IMR-90 (cell line): ENCODE results near the gene ITGAE. TPM values are rescaled to one million over a fixed set of nuclear protein-coding genes. Genes with fewer than 3 reads are reported as not detected.

ENCODE experiments used
- ATAC-seq: fragments of 200-7000 bp; cut with Tn5 transposase; 2 replicates; pipeline ENCODE4 v1.9.1; 2020; ENCODE audit warnings: low read depth, mild to moderate bottlenecking, moderate library complexity
- BruUV-seq: library from RNA; stranded (reverse); fragments of 400-500 nt; replicated peaks from 2 replicates; lab custom pipeline; 2021; lab: Mats Ljungman, UMichigan
- CTCF ChIA-PET: fragments of 300-600 bp; formaldehyde crosslinking; extraction: SDS; loops from one replicate; lab custom pipeline; 2021; ENCODE audit warnings: antibody characterized with exemption; lab: Yijun Ruan, JAX
- POLR2A ChIA-PET: fragments of 300-600 bp; sonication (Branson Sonifier 250); formaldehyde crosslinking; loops from one replicate; lab custom pipeline; 2022; ENCODE audit warnings: antibody characterized with exemption; ENCODE audit not compliant: unreplicated experiment; lab: Charles Lee
- DNase-seq: peaks from one replicate; pipeline ENCODE4 v3.0.0; 2013
- H2AFZ ChIP-seq: replicated peaks from 2 replicates; pipeline ENCODE3; 2013; ENCODE audit warnings: low read length, mild to moderate bottlenecking; ENCODE audit not compliant: poor library complexity
- H2AK5ac ChIP-seq: 2 replicates; pipeline ENCODE4 v1.6.1; 2013; ENCODE audit warnings: low read depth, low read length, inconsistent platforms
- H2AK9ac ChIP-seq: replicated peaks from 2 replicates; pipeline ENCODE3; 2013; ENCODE audit warnings: mild to moderate bottlenecking, low read depth, low read length, moderate library complexity; ENCODE audit not compliant: poor library complexity
- H2BK120ac ChIP-seq: 2 replicates; pipeline ENCODE4 v1.6.1; 2013; ENCODE audit warnings: low read depth, low read length, inconsistent platforms
- H2BK15ac ChIP-seq: 3 replicates; pipeline ENCODE4 v1.6.1; 2013; ENCODE audit warnings: low read depth, low read length, inconsistent platforms
- H2BK20ac ChIP-seq: 2 replicates; pipeline ENCODE4 v1.6.1; 2013; ENCODE audit warnings: low read depth, mild to moderate bottlenecking, inconsistent platforms, low read length, moderate library complexity
- H2BK5ac ChIP-seq: 2 replicates; pipeline ENCODE4 v1.6.1; 2013; ENCODE audit warnings: mild to moderate bottlenecking, low read depth, low read length, inconsistent platforms; ENCODE audit not compliant: poor library complexity, severe bottlenecking
- H3K14ac ChIP-seq: replicated peaks from 2 replicates; pipeline ENCODE4 v1.6.1; 2013; ENCODE audit warnings: low read depth, low read length, inconsistent platforms
- H3K18ac ChIP-seq: 2 replicates; pipeline ENCODE4 v1.6.1; 2013; ENCODE audit warnings: low read depth, low read length, control low read depth
- H3K23ac ChIP-seq: 2 replicates; pipeline ENCODE4 v1.6.1; 2013; ENCODE audit warnings: low read depth, low read length, inconsistent platforms
- H3K27ac ChIP-seq: 2 replicates; pipeline ENCODE4 v1.5.1; 2013; ENCODE audit warnings: mild to moderate bottlenecking, control low read depth, low read length; ENCODE audit not compliant: insufficient read depth
- H3K27me3 ChIP-seq: 2 replicates; pipeline ENCODE4 v1.6.1; 2013; ENCODE audit warnings: low read length; ENCODE audit not compliant: control insufficient read depth, insufficient read depth
- H3K36me3 ChIP-seq: 2 replicates; pipeline ENCODE4 v1.6.1; 2013; ENCODE audit warnings: low read length, mixed read lengths; ENCODE audit not compliant: control insufficient read depth, insufficient read depth
- H3K4ac ChIP-seq: 2 replicates; pipeline ENCODE4 v1.6.1; 2013; ENCODE audit warnings: low read depth, low read length, inconsistent platforms
- H3K4me1 ChIP-seq: 2 replicates; pipeline ENCODE4 v1.6.1; 2013; ENCODE audit warnings: low read length, mixed read lengths; ENCODE audit not compliant: control insufficient read depth, insufficient read depth
- H3K4me2 ChIP-seq: 2 replicates; pipeline ENCODE4 v1.6.1; 2013; ENCODE audit warnings: low read depth, mild to moderate bottlenecking, control low read depth, low read length, moderate library complexity
- H3K4me3 ChIP-seq: 2 replicates; pipeline ENCODE4 v1.5.1; 2013; ENCODE audit warnings: low read depth, mild to moderate bottlenecking, control low read depth, low read length, moderate library complexity; ENCODE audit not compliant: insufficient read depth
- H3K56ac ChIP-seq: 2 replicates; pipeline ENCODE4 v1.6.1; 2013; ENCODE audit warnings: low read length, inconsistent platforms; ENCODE audit not compliant: insufficient read depth; ENCODE audit errors: extremely low read depth
- H3K79me1 ChIP-seq, 2 experiments: 2 replicates each; pipeline ENCODE4 v1.6.1; 2013; ENCODE audit warnings: low read length in 2 of 2, inconsistent platforms in 1 of 2, low read depth in 1 of 2
- H3K9ac ChIP-seq: 2 replicates; pipeline ENCODE4 v1.6.1; 2013; ENCODE audit warnings: low read depth, low read length, control low read depth
- H3K9me1 ChIP-seq: 2 replicates; pipeline ENCODE4 v1.6.1; 2013; ENCODE audit warnings: low read length, inconsistent platforms; ENCODE audit not compliant: insufficient read depth
- H3K9me3 ChIP-seq: 2 replicates; pipeline ENCODE4 v1.6.1; 2013; ENCODE audit warnings: low read length; ENCODE audit not compliant: control insufficient read depth, insufficient read depth
- H4K20me1 ChIP-seq: 2 replicates; pipeline ENCODE4 v1.6.1; 2013; ENCODE audit warnings: low read length, inconsistent platforms; ENCODE audit not compliant: insufficient read depth
- H4K5ac ChIP-seq: 2 replicates; pipeline ENCODE4 v1.6.1; 2013; ENCODE audit warnings: mild to moderate bottlenecking, low read depth, low read length, control low read depth
- H4K8ac ChIP-seq, 2 experiments: 2 replicates each; pipeline ENCODE4 v1.6.1; 2013; ENCODE audit warnings: low read depth in 2 of 2, low read length in 2 of 2, control low read depth in 1 of 2, inconsistent platforms in 1 of 2
- H4K91ac ChIP-seq: 2 replicates; pipeline ENCODE4 v1.6.1; 2013; ENCODE audit warnings: low read depth, low read length, inconsistent platforms; ENCODE audit not compliant: insufficient read depth
- BHLHE40 ChIP-seq: fragments of 150-350 bp; IDR thresholded peaks from 2 replicates; pipeline ENCODE4 v1.6.1; 2016; ENCODE audit warnings: mild to moderate bottlenecking, low read depth, low read length
- CEBPB ChIP-seq: IDR thresholded peaks from 2 replicates; pipeline ENCODE4 v1.6.1; 2012; ENCODE audit warnings: low read depth, low read length, improper control_type of control experiment
- CHD1 ChIP-seq: IDR thresholded peaks from 2 replicates; pipeline ENCODE4 v1.6.1; 2012; ENCODE audit warnings: low read depth, low read length, improper control_type of control experiment
- FOS ChIP-seq: fragments of 150-350 bp; IDR thresholded peaks from 2 replicates; pipeline ENCODE4 v1.6.1; 2016; ENCODE audit warnings: low read depth, low read length
- MAFK ChIP-seq: IDR thresholded peaks from 2 replicates; pipeline ENCODE4 v1.6.1; 2012; ENCODE audit warnings: low read depth, low read length, improper control_type of control experiment
- MAZ ChIP-seq: IDR thresholded peaks from 2 replicates; pipeline ENCODE4 v1.6.1; 2012; ENCODE audit warnings: low read depth, mild to moderate bottlenecking, low read length, improper control_type of control experiment, moderate library complexity, borderline replicate concordance
- MXI1 ChIP-seq: IDR thresholded peaks from 2 replicates; pipeline ENCODE4 v1.6.1; 2012; ENCODE audit warnings: low read depth, mild to moderate bottlenecking, low read length, moderate library complexity, borderline replicate concordance
- NFE2L2 ChIP-seq: fragments of 150-350 bp; IDR thresholded peaks from 2 replicates; pipeline ENCODE4 v1.6.1; 2016; ENCODE audit warnings: low read depth, mild to moderate bottlenecking, low read length
- POLR2A ChIP-seq: IDR thresholded peaks from 2 replicates; pipeline ENCODE4 v1.6.1; 2012; ENCODE audit warnings: mild to moderate bottlenecking, low read depth, low read length
- RAD21 ChIP-seq: IDR thresholded peaks from 2 replicates; pipeline ENCODE4 v1.6.1; 2012; ENCODE audit warnings: low read length, improper control_type of control experiment
- RCOR1 ChIP-seq: IDR thresholded peaks from 2 replicates; pipeline ENCODE4 v1.6.1; 2012; ENCODE audit warnings: mild to moderate bottlenecking, low read length, improper control_type of control experiment; ENCODE audit not compliant: insufficient replicate concordance
- RFX5 ChIP-seq: IDR thresholded peaks from 2 replicates; pipeline ENCODE4 v1.8.0; 2012; ENCODE audit warnings: low read depth, mild to moderate bottlenecking, low read length, moderate library complexity
- SMC3 ChIP-seq: fragments of 150-350 bp; IDR thresholded peaks from 2 replicates; pipeline ENCODE4 v1.6.1; 2016; ENCODE audit warnings: low read depth, mild to moderate bottlenecking, antibody characterized with exemption, low read length, moderate library complexity
- WGBS, 2 experiments: methylation state at CpG; one replicate each; pipeline versions ENCODE4 v1.1.5 to v1.1.7; 2013; ENCODE audit warnings: missing lambda C conversion rate in 2 of 2; ENCODE audit not compliant: insufficient read length in 1 of 2; ENCODE audit errors: extremely low coverage in 2 of 2; 5-methylcytosine and 5-hydroxymethylcytosine counted together
- dilution Hi-C: fragments of 300-500 bp; cut with HindIII; formaldehyde crosslinking; loops from one replicate; pipeline ENCODE4 v1.14.3; 2018; ENCODE audit warnings: low sequenced_read_pairs; ENCODE audit not compliant: unreplicated experiment
- in situ Hi-C: fragments of 300-500 bp; cut with MboI; formaldehyde crosslinking; loops from 3 replicates; pipeline ENCODE4 v1.14.3; 2019; ENCODE audit warnings: low sequenced_read_pairs, inconsistent platforms, mixed read lengths
- intact Hi-C: fragments of 100-400 bp; cut with micrococcal nuclease; formaldehyde crosslinking; loops from 2 replicates; pipeline ENCODE4 v1.10.0; 2022
- polyA plus RNA-seq, 3 experiments: library from polyadenylated mRNA; depleted of rRNA; stranded (reverse); fragments of >200 nt; gene quantifications; 2 replicates each; pipeline ENCODE4 v1.2.3, GENCODE V29; 2012; ENCODE audit warnings: low replicate concordance in 1 of 3
- total RNA-seq: library from RNA; depleted of rRNA; stranded (reverse); fragments of >200 nt; gene quantifications from 2 replicates; pipeline ENCODE4 v1.2.3, GENCODE V29; 2012
- TF ChIP-seq, protein P1 (sequence below): conservative IDR thresholded peaks from 2 replicates; pipeline ENCODE4 v1.5.1; 2012; ENCODE audit warnings: mild to moderate bottlenecking, low read depth, low read length, improper control_type of control experiment
- TF ChIP-seq, protein P2 (sequence below): fragments of 150-350 bp; IDR thresholded peaks from 2 replicates; pipeline ENCODE4 v1.6.1; 2017; ENCODE audit warnings: mild to moderate bottlenecking, antibody characterized with exemption, low read length, low read depth
- TF ChIP-seq, protein P3 (sequence below): fragments of 150-350 bp; IDR thresholded peaks from 2 replicates; pipeline ENCODE4 v1.6.1; 2016; ENCODE audit warnings: low read depth, mild to moderate bottlenecking, low read length, moderate library complexity, borderline replicate concordance

The ITGAE gene
- total and polyA plus RNA-seq, 2 of the 4 experiments (the other 2 are of a cell fraction): 54.1 to 60.8 TPM

DNA sequence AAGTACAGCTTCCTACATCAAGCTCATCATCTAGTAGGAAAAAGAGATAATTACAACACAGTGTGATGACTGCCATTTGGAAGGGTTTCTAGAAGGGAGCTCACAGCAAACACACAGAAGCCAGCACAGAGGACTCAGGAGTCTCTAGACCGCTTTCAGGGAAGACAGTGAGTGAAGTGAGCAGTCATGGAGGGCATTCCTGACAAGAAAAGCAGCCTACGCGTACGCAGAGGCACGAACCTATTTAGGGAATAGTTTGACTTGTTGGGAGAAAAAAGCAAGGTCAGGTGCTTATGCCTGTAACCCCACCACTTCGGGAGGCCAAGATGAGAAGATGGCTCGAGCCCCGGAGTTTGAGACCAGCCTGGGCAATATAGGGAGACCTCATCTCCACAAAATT, 85.7 kb downstream of the ITGAE start:
- dilution Hi-C loops: no loop called here
- Histone ChIP-seq H3K56ac (no peak overlapping the region), H3K27ac (no peak overlapping the region), H2BK5ac (no peak overlapping the region), H3K23ac (no peak overlapping the region), H2AK5ac (no peak overlapping the region), H2BK120ac (no peak overlapping the region), H3K4ac (no peak overlapping the region), H3K14ac (no peak overlapping the region), H4K20me1 (peaks cover 12% of the 10 kb centered on the region), H4K91ac (no peak overlapping the region), H3K9me3 (no peaks in the 10 kb centered on the region), H3K9me1 (peaks cover 4% of the 10 kb centered on the region), H2AK9ac (no peak overlapping the region), H3K4me3 (no peak overlapping the region), H3K4me1 (peaks cover 12% of the 10 kb centered on the region), H2AFZ (no peak overlapping the region), H3K36me3 (peaks cover 40% of the 10 kb centered on the region), H2BK15ac (no peak overlapping the region), H4K8ac (no peak overlapping the region), H4K5ac (no peak overlapping the region), H3K27me3 (no peaks in the 10 kb centered on the region), H3K4me2 (no peak overlapping the region), H3K18ac (no peak overlapping the region), H3K9ac (no peak overlapping the region), H2BK20ac (no peak overlapping the region), H3K79me1 (peaks cover 9 to 22% of the 10 kb centered on the region in 2 experiments; a peak in 3 of 4 replicates)
- BruUV-seq: no TSS peak
- POLR2A ChIA-PET: no interaction called here
- in situ Hi-C loops: no loop called here
- no peak for DNase-seq
- TF ChIP-seq SMC3: no peak
- TF ChIP-seq MAFK: no peak
- no peak for TF ChIP-seq RAD21
- TF ChIP-seq, protein P1, sequence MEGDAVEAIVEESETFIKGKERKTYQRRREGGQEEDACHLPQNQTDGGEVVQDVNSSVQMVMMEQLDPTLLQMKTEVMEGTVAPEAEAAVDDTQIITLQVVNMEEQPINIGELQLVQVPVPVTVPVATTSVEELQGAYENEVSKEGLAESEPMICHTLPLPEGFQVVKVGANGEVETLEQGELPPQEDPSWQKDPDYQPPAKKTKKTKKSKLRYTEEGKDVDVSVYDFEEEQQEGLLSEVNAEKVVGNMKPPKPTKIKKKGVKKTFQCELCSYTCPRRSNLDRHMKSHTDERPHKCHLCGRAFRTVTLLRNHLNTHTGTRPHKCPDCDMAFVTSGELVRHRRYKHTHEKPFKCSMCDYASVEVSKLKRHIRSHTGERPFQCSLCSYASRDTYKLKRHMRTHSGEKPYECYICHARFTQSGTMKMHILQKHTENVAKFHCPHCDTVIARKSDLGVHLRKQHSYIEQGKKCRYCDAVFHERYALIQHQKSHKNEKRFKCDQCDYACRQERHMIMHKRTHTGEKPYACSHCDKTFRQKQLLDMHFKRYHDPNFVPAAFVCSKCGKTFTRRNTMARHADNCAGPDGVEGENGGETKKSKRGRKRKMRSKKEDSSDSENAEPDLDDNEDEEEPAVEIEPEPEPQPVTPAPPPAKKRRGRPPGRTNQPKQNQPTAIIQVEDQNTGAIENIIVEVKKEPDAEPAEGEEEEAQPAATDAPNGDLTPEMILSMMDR: no peak
- no peak for TF ChIP-seq CHD1
- TF ChIP-seq, protein P2, sequence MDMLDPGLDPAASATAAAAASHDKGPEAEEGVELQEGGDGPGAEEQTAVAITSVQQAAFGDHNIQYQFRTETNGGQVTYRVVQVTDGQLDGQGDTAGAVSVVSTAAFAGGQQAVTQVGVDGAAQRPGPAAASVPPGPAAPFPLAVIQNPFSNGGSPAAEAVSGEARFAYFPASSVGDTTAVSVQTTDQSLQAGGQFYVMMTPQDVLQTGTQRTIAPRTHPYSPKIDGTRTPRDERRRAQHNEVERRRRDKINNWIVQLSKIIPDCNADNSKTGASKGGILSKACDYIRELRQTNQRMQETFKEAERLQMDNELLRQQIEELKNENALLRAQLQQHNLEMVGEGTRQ: no peak
- TF ChIP-seq FOS: no peak
- TF ChIP-seq POLR2A: no peak
- TF ChIP-seq, protein P3, sequence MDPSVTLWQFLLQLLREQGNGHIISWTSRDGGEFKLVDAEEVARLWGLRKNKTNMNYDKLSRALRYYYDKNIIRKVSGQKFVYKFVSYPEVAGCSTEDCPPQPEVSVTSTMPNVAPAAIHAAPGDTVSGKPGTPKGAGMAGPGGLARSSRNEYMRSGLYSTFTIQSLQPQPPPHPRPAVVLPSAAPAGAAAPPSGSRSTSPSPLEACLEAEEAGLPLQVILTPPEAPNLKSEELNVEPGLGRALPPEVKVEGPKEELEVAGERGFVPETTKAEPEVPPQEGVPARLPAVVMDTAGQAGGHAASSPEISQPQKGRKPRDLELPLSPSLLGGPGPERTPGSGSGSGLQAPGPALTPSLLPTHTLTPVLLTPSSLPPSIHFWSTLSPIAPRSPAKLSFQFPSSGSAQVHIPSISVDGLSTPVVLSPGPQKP: no peak
- no peak for TF ChIP-seq CEBPB
- no peak for TF ChIP-seq RFX5
- no peak for TF ChIP-seq MXI1
- TF ChIP-seq RCOR1: no peak
- no peak for TF ChIP-seq NFE2L2
- no peak for TF ChIP-seq BHLHE40
- no peak for TF ChIP-seq MAZ
- no CpG with 5 or more reads among the region's 8 CpGs for WGBS, 2 experiments
- CTCF ChIA-PET: no interaction called here
- intact Hi-C loops: no loop called here
- no peak for ATAC-seq
